GM18508 (cell line): ENCODE measurements around the gene MMP14.
A peak's percentile ranks its signal among the peaks of the same experiment; 100 is the strongest.
"Not testable (repeated sequence)": the region's sequence is repeated elsewhere in the genome, so short reads cannot be mapped to it uniquely, and the experiment has no call there.

Experiments used
- ATAC-seq: cut with Tn5 transposase; IDR thresholded peaks from one replicate; pipeline ENCODE4 v1.9.1; 2021; ENCODE audit warnings: moderate number of reproducible peaks; ENCODE audit not compliant: insufficient read depth, unreplicated experiment

The MMP14 gene

DNA sequence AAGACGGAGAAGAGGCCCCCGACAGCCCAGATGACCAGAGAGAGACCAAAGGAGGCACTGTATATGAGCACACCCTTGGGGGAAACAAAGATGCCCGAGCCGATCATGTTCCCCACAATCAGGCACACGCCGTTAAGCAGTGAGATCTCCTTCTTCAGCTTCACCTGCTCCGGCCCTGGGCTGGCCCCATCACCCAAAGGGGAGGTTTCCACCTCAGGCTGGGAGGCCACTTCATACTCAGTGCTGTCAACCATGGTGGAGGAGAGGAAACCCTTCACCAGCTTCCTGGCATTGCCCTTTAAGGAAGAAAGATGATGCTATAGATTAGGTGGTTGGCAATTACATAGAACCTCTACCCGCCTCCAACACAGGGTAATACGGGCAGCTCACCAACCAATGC, 23.2 kb upstream of the MMP14 start:
- ATAC-seq, result no peak

DNA sequence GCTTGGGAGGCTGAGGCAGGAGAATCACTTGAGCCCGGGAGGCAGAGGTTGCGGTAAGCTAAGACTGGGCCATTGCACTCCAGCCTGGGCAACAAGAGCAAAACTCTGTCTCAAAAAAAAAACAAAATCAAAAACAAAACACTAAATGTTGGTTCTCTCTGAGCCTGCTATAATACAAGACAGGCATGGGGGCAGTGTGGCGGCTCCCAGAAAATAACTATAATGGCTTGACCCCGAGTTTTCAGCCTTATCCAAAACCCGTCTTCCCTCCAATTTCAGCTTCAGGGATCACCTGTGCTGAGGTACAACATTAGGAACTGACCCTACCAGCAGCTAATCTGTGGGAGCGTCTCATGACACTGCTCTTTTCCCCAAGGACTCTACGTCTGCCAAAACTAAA, 22.0 kb upstream of the MMP14 start:
- no peak for ATAC-seq

GRCh38 chr14:22814941-22815713, 21.3 kb upstream of the MMP14 start, which contains the start of gene SLC7A7:
Gene SLC7A7, minus strand, starts transcription at chr14:22815435. Its CDS starts 2,037 bp downstream, at chr14:22813398.
- no peak for ATAC-seq

DNA sequence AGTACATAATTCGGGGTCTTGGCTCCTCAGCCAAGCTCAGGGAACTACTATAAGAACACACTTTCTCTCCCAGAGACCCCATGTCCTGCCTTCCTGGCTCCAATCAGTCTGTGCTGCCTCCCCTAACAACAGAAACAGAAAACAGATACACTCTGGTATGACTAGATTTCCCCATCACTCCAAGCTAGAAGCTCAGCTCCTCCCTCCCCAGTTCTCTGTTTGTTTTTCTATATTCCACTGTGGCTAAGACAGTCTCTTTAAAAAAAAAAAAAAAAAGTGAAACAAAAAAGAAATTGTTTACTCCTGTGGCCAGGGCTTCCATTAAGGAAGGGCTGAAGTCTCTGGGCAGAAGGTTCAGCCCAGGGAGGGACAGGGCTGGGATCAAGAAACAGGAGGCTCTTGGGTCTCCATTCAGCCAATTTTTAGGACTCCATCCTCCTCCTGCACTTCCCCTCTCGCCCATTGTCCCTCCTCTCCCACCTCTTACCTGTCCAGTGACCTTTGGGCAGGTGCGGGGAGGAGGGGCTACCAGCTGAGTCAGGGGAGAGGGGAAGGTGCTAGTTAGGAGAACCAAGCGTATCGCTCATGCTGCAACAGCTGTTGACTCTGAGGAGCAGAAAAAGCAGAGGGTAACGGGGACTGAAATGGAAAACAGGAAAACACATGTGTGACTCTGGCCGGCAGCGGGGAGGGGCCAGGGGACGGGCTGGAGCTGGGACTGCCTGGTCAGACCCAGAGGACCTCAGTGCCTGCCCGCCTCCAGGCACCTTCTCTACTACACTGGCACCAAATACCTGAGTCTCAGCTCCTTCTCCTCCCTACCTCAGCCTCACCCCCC, 17.0 kb upstream of the MMP14 start:
- ATAC-seq, result no peak

- ATAC-seq, result no peak
These were observed 15.7 kb upstream of the MMP14 start for GRCh38 chr14:22820731-22821130.

- ATAC-seq, result no peak
These were observed 15.0 kb upstream of the MMP14 start for GRCh38 chr14:22821193-22822015.

- ATAC-seq, result no peak
These were observed 14.3 kb upstream of the MMP14 start for GRCh38 chr14:22822016-22822570.

GRCh38 chr14:22822571-22823098, 13.8 kb upstream of the MMP14 start:
- no peak for ATAC-seq

DNA sequence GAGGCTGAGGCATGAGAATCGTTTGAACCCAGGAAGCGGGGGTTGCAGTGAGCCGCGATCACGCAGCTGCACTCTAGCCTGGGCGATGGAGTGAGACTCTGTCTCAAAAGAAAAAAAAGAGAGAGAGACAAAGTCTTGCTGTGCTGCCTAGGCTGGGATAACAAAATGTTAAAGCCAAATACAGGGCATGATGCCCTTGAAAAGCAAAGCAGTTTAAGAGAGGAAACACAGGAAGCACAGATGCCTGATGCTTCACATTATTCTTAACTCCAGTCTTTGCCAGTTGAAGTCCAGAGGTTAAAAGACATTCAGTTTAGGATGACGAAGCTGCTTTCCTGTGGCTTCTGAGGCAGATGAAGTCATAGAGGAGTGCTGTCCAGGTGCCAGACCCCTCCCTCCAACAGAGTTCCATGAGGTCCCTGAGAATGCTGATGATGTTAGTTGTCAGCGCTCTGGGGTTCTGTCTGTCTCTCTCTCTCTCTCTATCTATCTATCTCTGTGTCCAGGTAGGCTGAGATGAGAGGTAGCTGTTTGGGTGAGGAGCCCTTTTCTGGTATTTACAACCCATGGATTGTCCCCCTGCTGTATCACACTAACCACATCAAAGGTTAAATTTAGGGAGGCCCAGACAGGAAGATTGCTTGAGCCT, 11.6 kb upstream of the MMP14 start:
- no peak for ATAC-seq

DNA sequence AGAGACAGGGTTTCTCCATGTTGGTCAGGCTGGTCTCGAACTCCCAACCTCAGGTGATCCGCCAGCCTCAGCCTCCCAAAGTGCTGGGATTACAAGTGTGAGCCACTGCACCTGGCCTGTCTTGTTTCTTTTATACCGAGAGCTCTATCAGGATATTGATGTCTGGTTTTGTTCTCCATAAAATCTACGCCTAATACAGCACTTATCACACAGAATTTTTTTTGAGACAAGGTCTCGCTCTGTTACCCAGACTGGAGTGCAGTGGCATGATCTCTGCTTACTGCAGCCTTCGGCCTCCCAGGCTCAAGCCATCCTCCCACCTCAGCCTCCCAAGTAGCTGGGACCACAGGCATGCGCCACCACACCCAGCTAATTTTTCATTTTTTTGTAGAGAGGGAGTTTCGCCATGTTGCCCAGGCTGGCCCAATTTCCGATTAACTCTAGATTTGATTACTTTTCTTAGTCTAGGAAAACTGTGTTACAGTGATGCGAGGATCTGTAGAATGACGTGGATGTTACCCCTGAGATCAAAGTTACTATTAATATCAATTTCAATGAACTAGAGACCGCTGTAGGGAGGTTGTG, 7.2 kb upstream of the MMP14 start:
- ATAC-seq, result not testable (repeated sequence)

DNA sequence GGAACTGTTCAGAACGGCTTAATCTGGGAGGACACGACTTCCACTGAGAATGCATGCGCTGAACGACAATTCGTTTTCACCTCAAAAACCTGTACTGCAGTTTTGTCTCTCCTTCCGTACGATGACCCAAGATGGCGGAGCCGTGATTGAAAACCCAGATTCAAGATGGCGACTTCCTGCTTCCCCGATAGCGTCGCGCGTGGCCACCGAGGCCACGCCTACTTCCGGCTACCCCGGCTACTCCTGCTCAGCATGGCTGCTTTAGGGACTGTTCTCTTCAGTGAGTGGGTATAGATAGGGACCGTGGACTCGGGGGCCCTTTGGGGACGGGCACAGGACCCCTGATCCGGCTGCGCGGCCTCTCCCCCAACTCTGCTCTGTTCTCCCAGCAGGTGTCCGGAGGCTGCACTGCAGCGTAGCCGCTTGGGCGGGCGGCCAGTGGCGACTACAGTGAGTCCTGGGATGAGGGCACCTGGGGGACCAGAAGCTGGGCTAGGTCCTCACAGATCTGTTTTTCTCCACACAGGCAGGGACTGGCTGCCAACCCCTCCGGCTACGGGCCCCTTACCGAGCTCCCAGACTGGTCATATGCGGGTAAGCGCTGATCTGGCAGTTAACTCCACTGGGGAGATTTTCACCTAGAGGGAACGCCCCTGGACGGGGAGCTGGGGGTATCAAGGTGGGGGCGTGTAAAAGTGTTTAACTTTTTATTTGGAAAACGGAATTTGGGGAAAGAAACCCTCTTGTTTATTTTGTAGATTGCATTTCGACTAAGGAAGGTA, 6.5 kb upstream of the MMP14 start, which contains the start of gene MRPL52:
Gene MRPL52 (plus strand): TSS at position 227 of the 782 bp plus-strand sequence. CDS start 26 bp downstream, at position 253.
- peak; percentile 44 for ATAC-seq

DNA sequence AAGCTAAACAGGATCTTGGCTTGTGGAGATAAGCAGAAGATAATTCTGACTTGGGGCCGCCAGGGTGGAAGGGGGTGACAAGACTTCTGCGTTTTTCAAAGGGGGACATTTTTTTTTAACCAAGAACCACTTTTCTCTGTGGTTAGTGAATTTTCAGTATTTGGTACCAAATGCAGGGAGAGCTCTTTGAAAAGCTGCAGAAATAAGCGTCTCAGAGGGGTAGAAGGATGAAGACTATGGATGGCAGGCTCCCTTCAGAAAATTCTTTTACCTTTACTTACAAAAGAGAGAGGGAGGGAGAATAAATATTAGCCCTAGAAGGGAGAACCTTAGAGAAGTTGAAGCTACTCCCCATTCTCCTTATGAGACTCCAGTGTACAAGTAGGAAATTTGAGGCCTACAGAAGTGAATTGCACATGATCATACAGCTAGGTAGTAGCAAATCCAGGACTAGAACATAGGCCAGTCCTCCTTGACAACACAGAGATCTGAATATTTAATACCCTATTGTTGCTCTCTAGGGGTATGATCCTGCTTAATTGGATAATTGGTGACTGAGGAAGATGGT, 5.9 kb upstream of the MMP14 start:
- ATAC-seq, result no peak

DNA sequence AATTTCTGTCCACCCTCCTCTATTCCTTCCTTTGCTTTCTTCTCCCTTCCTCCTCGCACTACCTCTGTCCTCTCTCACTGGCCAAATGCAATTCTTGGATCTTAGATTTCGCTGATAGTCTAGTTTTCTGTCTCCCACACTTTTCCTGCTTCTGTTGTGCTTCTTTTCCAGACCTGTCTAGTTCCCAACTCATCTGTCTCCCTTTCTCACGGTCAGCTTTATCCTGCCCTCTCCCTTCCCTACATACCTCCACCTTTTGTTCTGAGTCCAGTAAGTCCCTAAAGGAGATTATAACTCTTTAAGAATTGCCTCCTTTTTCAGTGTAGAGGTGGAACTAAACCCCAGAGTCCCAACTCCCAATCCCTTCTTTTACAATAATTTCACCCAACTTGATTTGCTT, 880 bp upstream of the MMP14 start:
- ATAC-seq, result no peak

DNA sequence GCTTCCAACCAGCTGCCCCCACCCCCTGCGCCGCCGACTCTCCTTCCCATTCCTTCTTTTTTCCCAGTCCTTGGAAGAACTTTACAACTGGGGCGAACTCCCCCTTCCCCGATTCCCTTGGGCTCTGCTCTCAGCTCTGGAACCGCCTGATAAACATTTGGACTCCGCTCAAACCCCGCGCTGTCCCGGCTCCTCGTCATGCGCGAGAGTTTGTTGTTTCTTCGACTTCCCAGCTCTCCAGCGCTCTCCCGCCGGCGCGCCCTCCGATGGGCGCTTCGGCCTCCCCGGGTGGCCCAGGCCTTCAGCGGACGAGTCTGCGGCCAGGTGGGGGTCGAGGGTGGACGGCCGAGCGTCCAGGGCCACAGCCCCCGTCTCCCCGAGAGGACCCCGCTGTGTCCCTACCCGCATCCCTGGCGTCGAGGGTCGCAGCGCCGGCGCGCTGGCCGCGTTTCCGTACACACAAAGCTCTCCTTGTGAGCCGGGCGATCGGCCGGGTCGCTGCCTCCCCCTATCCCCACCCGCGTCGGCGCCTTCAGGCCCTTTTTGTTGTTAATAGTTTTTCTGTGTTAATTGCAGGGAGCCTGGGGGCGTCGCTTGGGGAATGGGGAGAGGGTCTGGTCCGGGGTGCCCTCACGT, 847 bp downstream of the MMP14 start:
- no peak for ATAC-seq

DNA sequence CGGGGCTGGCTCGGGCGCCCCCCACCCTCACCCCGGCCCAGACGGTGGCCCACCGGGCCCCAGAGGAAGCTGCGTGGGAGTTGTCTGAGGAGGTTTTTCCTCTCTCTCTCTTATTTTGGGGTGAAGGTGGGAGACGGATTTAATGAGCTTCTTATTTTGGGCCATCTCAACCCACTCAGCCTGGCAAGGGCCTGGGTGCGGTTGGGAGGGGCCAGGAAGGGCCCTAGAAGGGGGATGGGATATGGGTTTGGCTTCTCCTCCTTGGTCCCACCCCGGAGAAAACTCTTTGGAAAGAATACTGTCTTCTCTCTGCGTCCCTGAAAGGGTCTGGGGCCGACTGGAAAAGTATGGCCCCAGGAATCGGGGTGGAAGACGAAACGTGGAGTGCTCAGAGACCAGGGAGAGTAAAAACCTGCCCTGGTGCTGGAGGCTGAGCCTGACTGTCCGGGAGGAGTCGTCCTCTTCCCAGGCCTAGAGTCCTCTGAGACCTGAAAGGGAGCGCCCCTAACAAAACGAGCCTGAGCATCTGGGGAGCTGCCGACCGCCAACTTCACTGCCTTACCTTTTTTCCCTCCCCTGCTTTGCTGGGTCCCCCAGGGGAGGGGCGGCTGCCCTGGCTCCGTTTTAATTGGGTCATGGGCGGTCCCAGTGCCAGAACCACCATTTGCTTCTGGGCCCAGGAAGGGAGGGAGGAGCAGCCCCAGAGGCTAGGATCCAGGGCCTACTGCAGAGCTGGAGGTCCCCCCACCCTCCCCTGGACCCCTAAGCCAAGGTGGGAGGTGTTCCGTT, 1.6 kb downstream of the MMP14 start:
- no peak for ATAC-seq

DNA sequence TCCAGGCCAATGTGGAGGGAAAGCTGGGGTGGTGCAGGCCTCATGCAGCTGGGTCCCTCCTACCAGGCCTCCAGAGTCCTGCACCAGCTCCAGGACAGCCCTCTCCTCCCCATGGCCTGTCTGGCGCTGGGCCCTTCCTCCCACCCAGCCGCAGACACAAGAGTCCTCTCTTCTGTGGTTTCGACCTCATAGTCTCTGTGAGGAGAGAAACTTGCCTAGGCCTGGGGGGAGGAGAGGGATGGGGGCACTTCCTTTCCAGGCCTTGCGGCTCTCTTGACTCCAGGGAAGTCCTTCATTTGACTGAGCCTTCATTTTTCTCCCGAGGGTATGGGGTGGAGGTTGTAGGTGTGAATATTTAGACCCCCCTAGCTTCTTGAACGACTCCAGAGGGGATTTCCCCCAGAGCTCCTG, 2.3 kb downstream of the MMP14 start:
- ATAC-seq, result no peak
